Esophagus squamous epithelium (tissue), 4 donors: Measurements from ENCODE around the gene TNFAIP3.

Experiments used
- CTCF ChIP-seq, 6 experiments: fragments of 450-650 bp in 4 of 6; fragments of 200-600 bp in 2 of 6; sonication (generic) in 2 of 6; IDR thresholded peaks; one replicate each; pipeline ENCODE4 v1.5.1; 2016 to 2019; ENCODE audit warnings: antibody characterized with exemption in 6 of 6, mild to moderate bottlenecking in 4 of 6, moderate library complexity in 4 of 6
- POLR2A ChIP-seq, 4 donors: fragments of 450-650 bp; IDR thresholded peaks; one replicate each; pipeline ENCODE4 v1.6.1; 2017; ENCODE audit warnings: antibody characterized with exemption in 4 of 4, mild to moderate bottlenecking in 4 of 4, moderate library complexity in 3 of 4

GRCh38 chr6:137931849-137932465 is 64.9 kb downstream of the TNFAIP3 start:
- TF ChIP-seq CTCF (IDR thresholded peaks at IDR 0.05): no peak
- TF ChIP-seq POLR2A (IDR thresholded peaks at IDR 0.05): no peak
